Epithelial cell of proximal tubule (primary cell): ENCODE data around the gene LRRC26. TPM values are rescaled to one million over a fixed set of nuclear protein-coding genes. Genes with fewer than 3 reads are reported as not detected.

Experiments
- DNase-seq: peaks from one replicate; pipeline ENCODE4 v3.0.0-alpha.2; 2011; ENCODE audit warnings: low read depth
- H3K4me3 ChIP-seq: 2 replicates; pipeline ENCODE4 v1.5.1; 2011; ENCODE audit warnings: low read depth, mild to moderate bottlenecking, low read length
- total RNA-seq: library from RNA; depleted of rRNA; stranded (reverse); fragments of >200 nt; gene quantifications from 2 replicates; pipeline ENCODE4 v1.2.3, GENCODE V29; 2015
- TF ChIP-seq, protein P1 (sequence below): conservative IDR thresholded peaks from 2 replicates; pipeline ENCODE4 v1.5.1; 2012; ENCODE audit warnings: low read depth, mild to moderate bottlenecking, low read length

Gene LRRC26
- total RNA-seq, 1 donor from 2014 or later, result not detected

DNA sequence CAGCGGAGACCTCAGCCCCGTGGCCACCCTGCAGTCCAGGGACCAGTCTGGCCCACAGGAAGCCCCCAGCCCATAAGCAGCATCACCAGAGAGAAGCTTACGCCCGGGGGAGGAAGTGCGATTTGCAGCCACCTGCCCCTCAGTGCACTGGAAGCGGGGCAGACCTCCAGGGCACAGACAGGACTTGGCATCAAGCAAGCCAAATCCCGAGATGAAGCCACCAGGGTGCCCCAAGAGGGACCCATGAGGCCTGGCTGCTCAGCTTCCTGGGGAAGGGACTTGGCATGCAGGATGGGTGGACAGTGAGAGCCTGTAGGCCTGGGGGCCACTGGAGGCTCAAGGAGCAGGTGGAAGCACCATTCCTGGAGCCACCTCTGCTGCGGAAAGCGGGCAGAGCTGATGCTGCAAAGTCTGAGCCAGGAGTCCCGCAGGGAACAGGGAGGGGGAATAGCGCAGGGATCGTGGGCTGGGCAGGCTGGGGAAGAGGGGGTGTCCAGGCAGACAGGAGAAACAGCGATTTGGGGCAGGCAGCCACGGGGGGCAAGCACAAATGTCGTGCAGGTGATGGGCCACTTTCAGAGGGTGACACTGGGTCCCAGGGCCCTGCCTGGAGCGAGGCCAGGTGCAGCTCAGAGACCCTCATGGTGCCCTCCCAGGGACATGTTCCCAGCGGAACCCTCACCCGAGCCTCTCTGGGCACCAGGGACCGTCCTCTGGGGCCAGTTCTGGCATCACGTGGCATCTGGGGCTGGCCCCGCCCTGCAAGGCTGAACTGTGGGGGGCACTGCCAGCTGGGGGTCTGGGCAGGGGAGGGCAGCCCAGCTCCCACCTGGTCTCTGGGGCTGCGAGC is 3.2 kb downstream of the LRRC26 start:
- no peak overlapping the region for H3K4me3 ChIP-seq
- no peak for DNase-seq
- TF ChIP-seq, protein P1, sequence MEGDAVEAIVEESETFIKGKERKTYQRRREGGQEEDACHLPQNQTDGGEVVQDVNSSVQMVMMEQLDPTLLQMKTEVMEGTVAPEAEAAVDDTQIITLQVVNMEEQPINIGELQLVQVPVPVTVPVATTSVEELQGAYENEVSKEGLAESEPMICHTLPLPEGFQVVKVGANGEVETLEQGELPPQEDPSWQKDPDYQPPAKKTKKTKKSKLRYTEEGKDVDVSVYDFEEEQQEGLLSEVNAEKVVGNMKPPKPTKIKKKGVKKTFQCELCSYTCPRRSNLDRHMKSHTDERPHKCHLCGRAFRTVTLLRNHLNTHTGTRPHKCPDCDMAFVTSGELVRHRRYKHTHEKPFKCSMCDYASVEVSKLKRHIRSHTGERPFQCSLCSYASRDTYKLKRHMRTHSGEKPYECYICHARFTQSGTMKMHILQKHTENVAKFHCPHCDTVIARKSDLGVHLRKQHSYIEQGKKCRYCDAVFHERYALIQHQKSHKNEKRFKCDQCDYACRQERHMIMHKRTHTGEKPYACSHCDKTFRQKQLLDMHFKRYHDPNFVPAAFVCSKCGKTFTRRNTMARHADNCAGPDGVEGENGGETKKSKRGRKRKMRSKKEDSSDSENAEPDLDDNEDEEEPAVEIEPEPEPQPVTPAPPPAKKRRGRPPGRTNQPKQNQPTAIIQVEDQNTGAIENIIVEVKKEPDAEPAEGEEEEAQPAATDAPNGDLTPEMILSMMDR, result no peak

DNA sequence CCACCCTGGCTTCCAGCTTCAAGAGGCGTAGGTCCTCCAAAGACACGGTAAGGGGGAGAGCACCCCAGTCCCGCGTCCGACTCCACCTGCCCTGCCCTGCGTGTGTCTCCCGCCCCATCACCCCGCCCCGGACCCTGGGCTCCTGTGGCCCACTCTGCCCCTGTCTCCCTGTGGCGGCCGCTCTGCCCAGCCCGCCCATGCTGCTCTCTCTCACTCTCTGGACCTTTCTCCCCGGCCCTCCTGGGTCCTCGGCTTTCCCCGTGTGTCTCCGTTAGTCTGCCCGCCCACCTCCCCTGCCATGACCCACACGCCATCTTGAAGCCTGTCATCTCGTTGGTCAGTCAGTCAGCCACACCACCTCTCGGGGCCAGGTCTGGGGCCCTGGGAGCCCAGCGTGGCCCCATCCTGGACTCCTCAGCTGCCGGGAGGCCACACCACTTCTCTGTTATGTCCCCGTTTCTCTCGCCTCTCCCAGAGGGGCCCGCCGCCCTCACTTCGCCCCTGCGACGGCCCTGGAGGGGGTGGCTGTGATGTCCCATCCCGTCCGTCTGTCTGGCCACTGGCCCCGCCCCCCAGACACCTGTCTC is 4.5 kb downstream of the LRRC26 start:
- no peak overlapping the region for H3K4me3 ChIP-seq
- no peak for DNase-seq
- TF ChIP-seq, protein P1, result no peak

DNA sequence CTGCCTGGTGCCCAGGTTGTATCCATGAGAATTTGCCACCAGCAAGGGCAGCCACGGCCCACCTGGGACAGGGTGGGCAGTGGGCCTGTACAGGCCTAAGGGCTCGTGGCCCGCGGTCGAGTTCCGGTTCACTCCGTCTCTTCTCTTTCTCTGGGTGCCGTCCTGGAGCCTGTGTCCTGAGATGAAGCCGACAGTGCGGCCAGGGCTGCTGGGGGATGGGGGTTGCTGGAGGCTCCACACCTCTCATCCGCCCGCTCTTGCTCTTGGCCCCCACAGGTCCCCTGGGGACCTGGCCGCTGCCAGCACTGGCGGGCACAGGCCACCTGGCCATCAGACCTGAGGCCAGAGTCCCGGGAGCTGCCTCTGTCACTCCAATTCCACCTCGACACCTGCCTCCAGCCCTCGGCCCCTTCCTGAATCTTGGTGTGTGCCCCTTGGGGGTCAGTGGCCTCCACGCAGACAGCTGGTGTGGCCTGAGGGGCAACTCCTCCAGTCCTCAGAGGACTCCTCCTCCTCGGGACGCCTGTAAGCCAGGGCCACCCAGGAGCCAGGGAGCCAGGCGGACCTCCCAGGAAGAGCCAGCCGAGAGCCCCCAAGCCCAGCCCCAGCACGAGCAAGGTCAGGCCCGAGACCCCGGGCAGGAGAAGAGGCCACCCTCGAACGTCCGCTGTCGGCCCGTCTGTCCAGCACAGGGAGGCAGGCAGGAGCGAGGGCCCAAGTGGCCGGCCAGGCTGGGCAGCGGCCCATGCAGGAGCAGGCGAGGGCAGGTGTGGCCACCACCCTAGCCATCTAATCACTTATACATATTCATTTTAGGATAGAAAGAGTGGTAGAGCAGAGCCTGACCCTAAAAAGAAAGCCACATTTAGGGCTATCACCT is 5.2 kb downstream of the LRRC26 start:
- DNase-seq, result no peak
- H3K4me3 ChIP-seq, result no peak overlapping the region
- TF ChIP-seq, protein P1, result no peak

DNA sequence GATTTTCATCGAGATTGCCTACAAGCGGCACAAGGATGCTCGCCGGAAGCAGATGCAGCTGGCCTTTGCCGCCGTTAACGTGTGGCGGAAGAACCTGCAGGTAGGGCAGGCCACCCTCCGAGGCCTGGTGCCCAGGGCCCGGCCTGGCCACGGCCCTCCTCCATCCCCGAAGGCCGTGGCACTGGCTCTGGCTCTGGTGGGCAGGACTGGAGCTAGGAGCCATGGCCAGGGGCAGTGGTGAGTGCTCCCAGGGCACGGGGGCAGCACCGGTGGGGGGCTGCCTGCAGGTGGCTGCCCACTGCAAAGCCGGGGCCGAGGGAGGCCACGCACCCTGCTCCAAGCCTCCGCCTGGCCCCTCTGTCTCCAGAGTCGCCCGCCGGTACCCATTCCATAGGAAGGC is 6.0 kb downstream of the LRRC26 start:
- DNase-seq, result no peak
- TF ChIP-seq, protein P1, result no peak
- no peak overlapping the region for H3K4me3 ChIP-seq

DNA sequence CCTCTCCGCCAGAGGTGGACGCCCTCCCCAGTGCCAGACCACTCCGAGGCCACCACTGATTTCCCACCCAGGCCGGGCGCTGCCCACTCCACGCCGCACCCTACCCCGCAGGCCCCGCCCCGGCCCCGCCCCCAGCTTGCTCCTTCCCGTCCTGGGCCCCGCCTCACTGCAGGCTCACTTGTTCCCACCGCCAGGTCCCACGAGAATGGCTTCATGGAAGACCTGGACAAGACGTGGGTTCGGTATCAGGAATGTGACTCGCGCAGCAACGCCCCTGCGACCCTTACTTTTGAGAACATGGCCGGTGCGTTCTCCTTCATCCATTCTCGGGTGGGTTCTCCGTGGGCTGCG is 6.5 kb downstream of the LRRC26 start:
- H3K4me3 ChIP-seq, result peak overlapping the region; percentile 38
- TF ChIP-seq, protein P1, result no peak
- DNase-seq, result no peak

DNA sequence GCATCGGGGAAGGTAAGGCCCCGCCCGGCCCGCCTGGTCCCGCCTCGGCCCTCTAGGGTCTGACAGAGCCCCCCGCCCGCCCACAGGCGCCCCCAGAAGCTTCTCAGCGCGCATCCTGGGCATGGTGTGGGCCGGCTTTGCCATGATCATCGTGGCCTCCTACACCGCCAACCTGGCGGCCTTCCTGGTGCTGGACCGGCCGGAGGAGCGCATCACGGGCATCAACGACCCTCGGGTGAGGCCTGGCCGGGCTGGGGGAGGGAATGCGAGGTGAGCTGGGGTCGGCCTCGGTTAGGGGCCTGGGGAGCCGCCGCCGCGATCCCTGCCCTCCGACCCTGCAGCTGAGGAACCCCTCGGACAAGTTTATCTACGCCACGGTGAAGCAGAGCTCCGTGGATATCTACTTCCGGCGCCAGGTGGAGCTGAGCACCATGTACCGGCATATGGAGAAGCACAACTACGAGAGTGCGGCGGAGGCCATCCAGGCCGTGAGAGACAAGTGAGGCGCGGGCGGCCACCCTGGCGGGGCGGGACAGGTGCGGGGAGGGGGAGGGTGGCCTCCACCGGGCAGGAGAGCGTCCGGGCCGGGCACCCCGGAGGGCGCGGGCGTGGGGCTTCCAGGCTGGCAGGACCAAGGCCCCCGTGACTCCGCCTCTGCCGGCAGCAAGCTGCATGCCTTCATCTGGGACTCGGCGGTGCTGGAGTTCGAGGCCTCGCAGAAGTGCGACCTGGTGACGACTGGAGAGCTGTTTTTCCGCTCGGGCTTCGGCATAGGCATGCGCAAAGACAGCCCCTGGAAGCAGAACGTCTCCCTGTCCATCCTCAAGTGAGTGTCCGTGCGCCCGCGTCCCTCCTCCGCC is 7.1 kb downstream of the LRRC26 start:
- no peak for DNase-seq
- peak overlapping the region; percentile 38 for H3K4me3 ChIP-seq
- TF ChIP-seq, protein P1, result peak; percentile 22
